GM18526 (cell line): ENCODE results near the gene ROR2.

Experiments
- POLR2A ChIP-seq: IDR thresholded peaks from 3 replicates; pipeline ENCODE4 v1.6.1; 2011; ENCODE audit not compliant: insufficient read length; ENCODE audit errors: extremely low read depth

Gene ROR2

DNA sequence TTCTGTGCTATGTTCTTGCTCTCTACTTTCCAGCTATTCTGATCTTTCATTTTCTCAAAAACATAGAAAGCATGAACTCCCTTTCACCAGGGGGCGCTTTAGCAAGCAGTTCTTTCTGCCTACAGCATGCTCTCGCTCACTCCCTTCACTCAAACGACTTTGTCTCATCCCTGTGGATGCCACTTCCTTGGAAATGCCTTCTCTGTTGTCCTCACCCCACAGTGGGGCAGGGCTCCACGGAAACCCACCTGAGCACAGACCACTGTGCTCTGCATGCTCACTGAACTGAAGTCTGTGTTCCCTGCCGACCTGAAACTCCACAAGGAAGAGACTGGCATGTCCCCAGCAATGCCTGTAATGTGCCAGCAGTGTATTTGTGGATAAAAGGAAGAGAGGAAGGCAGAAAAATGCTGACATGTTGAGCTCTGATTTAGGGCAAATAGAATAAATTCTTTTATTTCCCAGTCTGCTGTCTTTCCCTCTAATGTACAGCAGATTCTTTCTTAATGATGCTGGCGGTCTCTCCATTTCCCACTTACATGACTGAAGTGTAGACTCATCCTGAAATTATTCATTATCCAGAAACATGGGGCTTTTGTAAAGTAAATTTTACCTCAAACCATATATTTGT is 4.9 kb upstream of the ROR2 start:
- no peak for TF ChIP-seq POLR2A

GRCh38 chr9:91953718-91954117 is 3.7 kb upstream of the ROR2 start:
- no peak for TF ChIP-seq POLR2A

DNA sequence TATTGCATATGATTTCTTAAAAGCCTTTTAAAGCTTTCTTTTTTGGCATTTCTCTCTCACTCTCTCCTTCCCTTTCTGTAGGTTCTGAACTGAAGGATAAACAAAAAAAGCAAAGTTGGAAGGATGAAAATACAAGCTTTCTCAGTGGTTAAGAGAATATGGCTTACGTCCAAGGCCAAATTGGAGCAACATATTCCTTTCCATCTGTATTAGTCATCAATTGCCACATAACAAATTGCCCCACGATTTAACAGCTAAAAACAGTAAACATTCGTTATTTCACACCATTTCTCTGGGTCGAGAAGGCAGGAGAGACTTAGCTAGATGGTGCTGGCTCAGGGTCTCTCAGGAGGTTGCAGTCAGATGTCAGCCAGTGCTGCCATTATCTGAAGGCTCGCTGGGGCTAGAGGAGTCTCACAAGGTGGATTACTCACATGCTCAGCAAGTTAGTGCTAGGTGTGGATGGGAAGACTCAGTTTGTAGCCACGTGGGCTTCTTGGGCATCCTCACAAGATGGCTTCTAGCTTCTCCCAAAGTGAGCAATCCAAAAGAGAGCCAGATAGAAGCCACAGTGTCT is 2.0 kb upstream of the ROR2 start:
- TF ChIP-seq POLR2A, result no peak

GRCh38 chr9:91949392-91949945 is 559 bp downstream of the ROR2 start:
- TF ChIP-seq POLR2A, result no peak

GRCh38 chr9:91948597-91949391 is 1.2 kb downstream of the ROR2 start:
- no peak for TF ChIP-seq POLR2A

DNA sequence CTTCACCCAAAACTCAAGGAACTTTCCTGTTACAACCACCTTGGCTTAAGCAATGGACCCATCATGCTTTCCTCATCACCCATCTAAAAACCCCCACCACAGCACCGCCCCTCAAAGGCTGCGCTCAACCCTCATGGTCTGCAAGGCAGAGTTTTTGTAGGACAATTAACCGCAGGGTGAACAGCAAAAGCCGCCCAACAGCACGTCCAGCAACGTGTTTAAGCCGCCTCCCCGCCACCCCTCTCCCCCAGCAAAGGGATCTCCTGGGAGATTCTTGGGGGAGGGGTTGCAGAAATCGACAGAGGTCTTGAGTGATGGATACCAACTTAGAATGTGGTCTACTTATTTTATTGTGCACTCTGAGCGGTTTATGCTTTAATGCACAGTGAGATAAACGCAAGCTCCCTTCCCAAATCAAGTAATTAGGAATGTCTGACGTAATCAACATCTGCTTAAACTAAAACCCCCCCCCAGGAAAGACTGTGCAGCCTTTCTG is 1.9 kb downstream of the ROR2 start:
- TF ChIP-seq POLR2A, result no peak

GRCh38 chr9:91946653-91947488 is 3.2 kb downstream of the ROR2 start:
- no peak for TF ChIP-seq POLR2A

GRCh38 chr9:91946196-91946595 is 3.8 kb downstream of the ROR2 start:
- TF ChIP-seq POLR2A, result no peak

DNA sequence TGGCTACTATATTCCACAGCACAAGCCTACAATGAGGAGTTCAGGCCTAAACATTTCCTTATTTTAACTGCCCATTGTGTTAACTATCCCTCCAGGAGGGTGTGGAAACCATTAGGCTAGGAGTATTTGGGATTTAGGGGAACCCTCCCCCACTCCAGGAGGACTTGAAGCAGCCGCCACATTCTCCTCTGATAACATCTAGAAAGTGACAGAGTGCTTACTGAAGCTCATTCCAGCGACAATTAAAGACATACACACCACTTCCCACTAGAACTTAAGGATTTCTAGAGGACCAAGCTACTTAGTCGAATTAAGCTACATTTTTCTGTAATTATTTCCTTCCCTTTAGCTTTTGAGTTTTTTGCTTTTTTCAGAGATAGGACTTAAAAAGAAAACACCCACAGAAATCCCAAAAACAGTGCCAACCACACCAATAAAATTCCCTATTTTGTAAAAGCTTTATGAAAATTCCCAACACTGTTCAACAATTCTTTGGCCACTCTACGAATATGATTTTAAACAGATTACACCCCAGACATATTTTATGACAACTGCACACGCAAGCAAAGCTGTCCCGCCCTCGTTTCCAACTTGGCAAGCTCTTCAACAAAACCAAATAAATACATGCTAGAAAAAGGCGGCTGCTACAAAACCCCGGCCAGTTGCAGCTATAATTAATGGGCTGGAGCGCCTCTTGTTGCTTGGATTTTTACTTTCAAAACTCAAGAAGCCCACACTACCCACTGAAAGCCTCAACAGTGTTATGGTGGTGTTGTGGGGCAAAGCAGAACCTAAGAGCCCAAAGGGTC is 4.5 kb downstream of the ROR2 start:
- no peak for TF ChIP-seq POLR2A

DNA sequence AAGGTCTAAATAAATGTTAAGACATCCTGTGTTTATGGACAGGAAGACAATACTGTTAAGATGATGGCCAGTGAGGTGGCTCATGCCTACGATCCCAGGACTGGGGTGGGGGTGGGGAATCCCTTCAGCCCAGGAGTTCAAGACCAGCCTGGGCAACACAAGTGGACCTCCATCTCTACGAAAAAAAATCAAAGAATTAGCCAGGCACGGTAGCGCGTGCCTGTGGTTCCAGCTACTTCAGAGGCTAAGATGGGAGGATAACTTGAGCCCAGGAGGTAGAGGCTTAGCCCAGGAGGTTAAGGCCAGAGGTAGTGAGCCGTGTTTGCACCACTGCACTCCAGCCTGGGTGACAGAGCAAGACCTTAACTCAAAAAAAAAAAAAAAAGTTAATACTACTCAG is 5.3 kb downstream of the ROR2 start:
- TF ChIP-seq POLR2A, result no peak

DNA sequence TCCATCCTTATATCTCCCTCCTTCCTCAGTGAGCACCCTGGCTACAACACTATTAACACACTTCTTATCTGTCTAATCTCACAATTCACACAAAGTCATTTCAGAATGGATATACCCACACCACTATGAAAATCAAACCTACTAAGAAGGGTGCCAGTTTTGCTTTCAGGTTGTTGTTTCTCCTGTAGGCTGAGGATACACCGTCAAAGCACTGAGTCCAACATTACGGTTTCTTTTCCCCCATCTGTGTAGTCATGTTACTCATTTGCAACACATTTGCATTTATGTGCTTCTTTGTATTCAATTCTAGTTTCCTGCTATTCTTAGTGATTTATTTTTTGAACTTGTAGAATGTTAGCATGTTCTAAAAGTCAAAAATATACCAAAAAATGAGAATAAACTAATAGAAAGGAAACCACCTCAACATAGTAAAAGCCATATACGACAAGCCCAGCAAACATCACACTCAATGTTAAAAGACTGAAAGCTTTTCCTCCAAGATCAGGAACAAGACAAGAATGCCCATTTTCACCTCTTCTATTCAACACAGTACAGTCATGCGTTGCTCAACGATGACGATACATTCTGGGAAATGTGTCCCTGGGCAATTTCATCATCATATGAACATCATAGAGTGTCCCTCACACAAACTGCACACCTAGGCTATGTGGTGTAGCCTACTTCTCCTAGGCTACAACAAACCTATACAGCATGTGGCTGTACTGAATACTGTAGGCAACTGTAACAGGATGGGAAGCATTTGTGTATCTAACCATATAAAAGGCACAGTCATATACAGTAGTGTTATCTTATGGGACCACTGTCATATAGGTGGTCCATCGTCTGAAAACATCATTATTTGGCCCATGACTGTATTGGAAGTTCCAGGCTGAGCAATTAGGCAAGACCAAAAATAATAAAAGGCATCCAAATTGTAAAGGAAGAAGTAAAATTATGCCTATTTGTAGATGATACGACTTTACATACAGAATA is 6.3 kb downstream of the ROR2 start:
- TF ChIP-seq POLR2A, result no peak

GRCh38 chr9:91942201-91942600 is 7.8 kb downstream of the ROR2 start:
- no peak for TF ChIP-seq POLR2A

DNA sequence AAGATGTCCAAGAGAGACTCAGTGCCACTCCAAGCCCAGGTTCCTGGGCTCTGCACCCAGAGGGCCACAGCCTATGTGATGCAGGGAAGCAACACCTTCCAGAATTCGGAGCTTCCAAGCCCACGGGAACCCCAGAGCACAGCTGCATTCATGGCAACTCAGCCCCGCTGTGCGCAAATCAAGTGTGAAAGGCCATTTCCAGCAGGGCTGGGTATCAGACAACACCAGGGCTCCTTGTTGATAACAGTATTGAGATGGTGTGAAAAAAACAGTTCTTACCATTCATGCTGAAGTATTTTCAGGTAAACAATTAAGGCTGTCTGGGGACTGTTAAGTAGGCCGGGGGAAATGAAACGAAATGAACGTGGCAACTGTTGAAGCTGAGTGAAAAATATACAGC is 10.1 kb downstream of the ROR2 start:
- TF ChIP-seq POLR2A, result no peak

GRCh38 chr9:91937727-91938126 is 12.3 kb downstream of the ROR2 start:
- no peak for TF ChIP-seq POLR2A

DNA sequence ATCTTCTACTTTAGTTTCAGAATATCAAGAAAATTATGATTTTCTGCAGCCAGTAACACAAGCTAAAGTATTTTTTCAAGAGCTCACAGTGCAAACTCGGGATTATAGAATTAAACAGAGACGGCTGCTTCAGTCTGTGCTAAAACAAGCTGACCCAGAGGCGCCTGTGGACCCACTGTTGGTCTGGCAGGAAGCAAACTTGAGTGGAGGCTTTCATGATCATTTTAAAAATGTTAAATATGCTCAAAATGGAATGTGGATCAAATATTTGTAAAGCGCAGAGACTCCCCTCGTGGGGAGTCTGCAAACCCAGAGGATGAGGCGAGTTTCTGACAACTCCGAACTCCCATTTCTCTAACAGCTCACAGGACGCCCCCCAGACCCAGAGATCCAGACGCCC is 13.0 kb downstream of the ROR2 start:
- TF ChIP-seq POLR2A, result no peak
